ENCODE results near the gene FNDC3B. TPM values are rescaled to one million over a fixed set of nuclear protein-coding genes. Genes with fewer than 3 reads are reported as not detected.

Gene FNDC3B
- total RNA-seq, 1 donor from 2014 or later = 153 TPM

GRCh38 chr3:172303941-172304558 lies 264.7 kb downstream of the FNDC3B start:
- TF ChIP-seq, protein P1, sequence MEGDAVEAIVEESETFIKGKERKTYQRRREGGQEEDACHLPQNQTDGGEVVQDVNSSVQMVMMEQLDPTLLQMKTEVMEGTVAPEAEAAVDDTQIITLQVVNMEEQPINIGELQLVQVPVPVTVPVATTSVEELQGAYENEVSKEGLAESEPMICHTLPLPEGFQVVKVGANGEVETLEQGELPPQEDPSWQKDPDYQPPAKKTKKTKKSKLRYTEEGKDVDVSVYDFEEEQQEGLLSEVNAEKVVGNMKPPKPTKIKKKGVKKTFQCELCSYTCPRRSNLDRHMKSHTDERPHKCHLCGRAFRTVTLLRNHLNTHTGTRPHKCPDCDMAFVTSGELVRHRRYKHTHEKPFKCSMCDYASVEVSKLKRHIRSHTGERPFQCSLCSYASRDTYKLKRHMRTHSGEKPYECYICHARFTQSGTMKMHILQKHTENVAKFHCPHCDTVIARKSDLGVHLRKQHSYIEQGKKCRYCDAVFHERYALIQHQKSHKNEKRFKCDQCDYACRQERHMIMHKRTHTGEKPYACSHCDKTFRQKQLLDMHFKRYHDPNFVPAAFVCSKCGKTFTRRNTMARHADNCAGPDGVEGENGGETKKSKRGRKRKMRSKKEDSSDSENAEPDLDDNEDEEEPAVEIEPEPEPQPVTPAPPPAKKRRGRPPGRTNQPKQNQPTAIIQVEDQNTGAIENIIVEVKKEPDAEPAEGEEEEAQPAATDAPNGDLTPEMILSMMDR (IDR thresholded peaks at IDR 0.05) = no peak
- Histone ChIP-seq H3K4me3 (no peak overlapping the region), H3K27me3 (ENCODE audit: low read depth) (no peaks in the 10 kb centered on the region), H3K4me1 (no peaks in the 10 kb centered on the region), H3K36me3 (peaks cover 57% of the 10 kb centered on the region), H3K27ac (no peak overlapping the region), H3K9me3 (no peaks in the 10 kb centered on the region)
- ATAC-seq = no peak
- intact Hi-C loops (cut with DNase I) = no loop called here
- DNase-seq = no peak

- Histone ChIP-seq H3K36me3 (peaks cover 57% of the 10 kb centered on the region), H3K27me3 (ENCODE audit: low read depth) (no peaks in the 10 kb centered on the region), H3K27ac (no peak overlapping the region), H3K4me1 (no peaks in the 10 kb centered on the region), H3K9me3 (no peaks in the 10 kb centered on the region), H3K4me3 (no peak overlapping the region)
- ATAC-seq = peak in 1 of 2 donors; percentile 42
- intact Hi-C loops (cut with DNase I) = no loop called here
- DNase-seq = no peak
- TF ChIP-seq, protein P1 (IDR thresholded peaks at IDR 0.05) = no peak
Observed at GRCh38 chr3:172305552-172305951, 266.2 kb downstream of the FNDC3B start.

DNA sequence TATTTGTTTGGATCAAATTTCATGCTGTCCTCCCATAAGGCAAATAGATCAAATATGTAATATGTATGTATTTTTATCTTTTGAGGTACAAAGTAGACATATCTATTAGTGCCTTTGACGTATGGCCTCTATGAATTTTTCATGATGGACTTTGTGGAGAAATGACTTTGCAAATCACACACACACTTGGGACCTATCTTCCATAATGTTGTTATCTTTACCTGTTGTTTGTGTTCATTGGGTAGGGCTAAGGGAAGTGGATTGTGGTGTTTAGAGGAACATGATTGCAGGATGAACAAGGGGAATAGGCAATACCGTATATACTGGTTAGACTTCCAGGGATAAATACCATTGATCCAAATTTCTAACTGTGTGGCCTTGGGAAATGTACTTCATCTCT lies 266.6 kb downstream of the FNDC3B start:
- Histone ChIP-seq H3K9me3 (no peaks in the 10 kb centered on the region), H3K4me1 (no peaks in the 10 kb centered on the region), H3K4me3 (no peak overlapping the region), H3K36me3 (peaks cover 57% of the 10 kb centered on the region), H3K27me3 (ENCODE audit: low read depth) (no peaks in the 10 kb centered on the region), H3K27ac (no peak overlapping the region)
- TF ChIP-seq, protein P1 (IDR thresholded peaks at IDR 0.05) = no peak
- intact Hi-C loops (cut with DNase I) = no loop called here
- no peak for DNase-seq
- no peak for ATAC-seq

GRCh38 chr3:172307141-172307560 lies 267.8 kb downstream of the FNDC3B start:
- Histone ChIP-seq H3K27ac (no peak overlapping the region), H3K36me3 (peaks cover 66% of the 10 kb centered on the region), H3K4me1 (no peaks in the 10 kb centered on the region), H3K27me3 (ENCODE audit: low read depth) (no peaks in the 10 kb centered on the region), H3K9me3 (no peaks in the 10 kb centered on the region), H3K4me3 (no peak overlapping the region)
- no peak for DNase-seq
- intact Hi-C loops (cut with DNase I) = no loop called here
- ATAC-seq = no peak
- TF ChIP-seq, protein P1 (IDR thresholded peaks at IDR 0.05) = no peak

- Histone ChIP-seq H3K4me1 (no peaks in the 10 kb centered on the region), H3K4me3 (no peak overlapping the region), H3K36me3 (peaks cover 62% of the 10 kb centered on the region), H3K27me3 (ENCODE audit: low read depth) (no peaks in the 10 kb centered on the region), H3K9me3 (no peaks in the 10 kb centered on the region), H3K27ac (no peak overlapping the region)
- no peak for ATAC-seq
- intact Hi-C loops (cut with DNase I) = no loop called here
- no peak for DNase-seq
- TF ChIP-seq, protein P1 (IDR thresholded peaks at IDR 0.05) = no peak
Observed at GRCh38 chr3:172309059-172309458, 269.7 kb downstream of the FNDC3B start.
